Measurements from ENCODE around the gene SMAD5. TPM values are rescaled to one million over a fixed set of nuclear protein-coding genes. Genes with fewer than 3 reads are reported as not detected.

SMAD5 gene
- total and polyA plus RNA-seq, 2 experiments from 2014 or later, result 37.5 to 56.6 TPM

DNA sequence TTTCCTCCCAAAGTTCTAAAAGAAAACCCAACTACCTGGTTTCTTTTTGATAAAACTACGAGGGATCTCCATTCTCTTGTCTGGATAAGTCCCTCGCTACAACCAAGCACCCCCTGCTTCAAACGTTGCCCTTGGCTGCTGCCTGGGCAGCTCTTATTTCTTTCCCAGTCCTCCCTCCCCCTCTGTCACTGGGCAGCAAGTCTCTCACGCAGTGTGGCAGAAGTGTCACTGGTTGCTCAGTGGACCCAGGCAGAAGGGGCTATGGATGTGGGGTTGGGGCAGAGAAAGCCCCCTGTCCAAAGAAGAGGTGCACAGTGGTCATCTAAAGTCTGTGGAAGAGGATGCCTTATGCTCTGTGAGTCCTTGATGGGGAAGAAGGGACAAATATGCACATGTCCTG lies 67.5 kb downstream of the SMAD5 start:
- no peak for TF ChIP-seq ZNF114 (CRISPR knock-in tag; IDR thresholded peaks at IDR 0.05)
- TF ChIP-seq ETS1 (IDR thresholded peaks at IDR 0.05), result no peak
- TF ChIP-seq REST (IDR thresholded peaks at IDR 0.05; ENCODE audit: unreplicated experiment), result no peak
- TF ChIP-seq, protein P1, sequence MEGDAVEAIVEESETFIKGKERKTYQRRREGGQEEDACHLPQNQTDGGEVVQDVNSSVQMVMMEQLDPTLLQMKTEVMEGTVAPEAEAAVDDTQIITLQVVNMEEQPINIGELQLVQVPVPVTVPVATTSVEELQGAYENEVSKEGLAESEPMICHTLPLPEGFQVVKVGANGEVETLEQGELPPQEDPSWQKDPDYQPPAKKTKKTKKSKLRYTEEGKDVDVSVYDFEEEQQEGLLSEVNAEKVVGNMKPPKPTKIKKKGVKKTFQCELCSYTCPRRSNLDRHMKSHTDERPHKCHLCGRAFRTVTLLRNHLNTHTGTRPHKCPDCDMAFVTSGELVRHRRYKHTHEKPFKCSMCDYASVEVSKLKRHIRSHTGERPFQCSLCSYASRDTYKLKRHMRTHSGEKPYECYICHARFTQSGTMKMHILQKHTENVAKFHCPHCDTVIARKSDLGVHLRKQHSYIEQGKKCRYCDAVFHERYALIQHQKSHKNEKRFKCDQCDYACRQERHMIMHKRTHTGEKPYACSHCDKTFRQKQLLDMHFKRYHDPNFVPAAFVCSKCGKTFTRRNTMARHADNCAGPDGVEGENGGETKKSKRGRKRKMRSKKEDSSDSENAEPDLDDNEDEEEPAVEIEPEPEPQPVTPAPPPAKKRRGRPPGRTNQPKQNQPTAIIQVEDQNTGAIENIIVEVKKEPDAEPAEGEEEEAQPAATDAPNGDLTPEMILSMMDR (conservative IDR thresholded peaks at IDR 0.05; ENCODE audit: low read depth in 2 of 2), result no peak
- TF ChIP-seq JUNB (IDR thresholded peaks at IDR 0.05; ENCODE audit: unreplicated experiment), result no peak
- TF ChIP-seq EZH2phosphoT487 (IDR thresholded peaks at IDR 0.05; ENCODE audit: unreplicated experiment), result no peak
- TF ChIP-seq, protein P2, sequence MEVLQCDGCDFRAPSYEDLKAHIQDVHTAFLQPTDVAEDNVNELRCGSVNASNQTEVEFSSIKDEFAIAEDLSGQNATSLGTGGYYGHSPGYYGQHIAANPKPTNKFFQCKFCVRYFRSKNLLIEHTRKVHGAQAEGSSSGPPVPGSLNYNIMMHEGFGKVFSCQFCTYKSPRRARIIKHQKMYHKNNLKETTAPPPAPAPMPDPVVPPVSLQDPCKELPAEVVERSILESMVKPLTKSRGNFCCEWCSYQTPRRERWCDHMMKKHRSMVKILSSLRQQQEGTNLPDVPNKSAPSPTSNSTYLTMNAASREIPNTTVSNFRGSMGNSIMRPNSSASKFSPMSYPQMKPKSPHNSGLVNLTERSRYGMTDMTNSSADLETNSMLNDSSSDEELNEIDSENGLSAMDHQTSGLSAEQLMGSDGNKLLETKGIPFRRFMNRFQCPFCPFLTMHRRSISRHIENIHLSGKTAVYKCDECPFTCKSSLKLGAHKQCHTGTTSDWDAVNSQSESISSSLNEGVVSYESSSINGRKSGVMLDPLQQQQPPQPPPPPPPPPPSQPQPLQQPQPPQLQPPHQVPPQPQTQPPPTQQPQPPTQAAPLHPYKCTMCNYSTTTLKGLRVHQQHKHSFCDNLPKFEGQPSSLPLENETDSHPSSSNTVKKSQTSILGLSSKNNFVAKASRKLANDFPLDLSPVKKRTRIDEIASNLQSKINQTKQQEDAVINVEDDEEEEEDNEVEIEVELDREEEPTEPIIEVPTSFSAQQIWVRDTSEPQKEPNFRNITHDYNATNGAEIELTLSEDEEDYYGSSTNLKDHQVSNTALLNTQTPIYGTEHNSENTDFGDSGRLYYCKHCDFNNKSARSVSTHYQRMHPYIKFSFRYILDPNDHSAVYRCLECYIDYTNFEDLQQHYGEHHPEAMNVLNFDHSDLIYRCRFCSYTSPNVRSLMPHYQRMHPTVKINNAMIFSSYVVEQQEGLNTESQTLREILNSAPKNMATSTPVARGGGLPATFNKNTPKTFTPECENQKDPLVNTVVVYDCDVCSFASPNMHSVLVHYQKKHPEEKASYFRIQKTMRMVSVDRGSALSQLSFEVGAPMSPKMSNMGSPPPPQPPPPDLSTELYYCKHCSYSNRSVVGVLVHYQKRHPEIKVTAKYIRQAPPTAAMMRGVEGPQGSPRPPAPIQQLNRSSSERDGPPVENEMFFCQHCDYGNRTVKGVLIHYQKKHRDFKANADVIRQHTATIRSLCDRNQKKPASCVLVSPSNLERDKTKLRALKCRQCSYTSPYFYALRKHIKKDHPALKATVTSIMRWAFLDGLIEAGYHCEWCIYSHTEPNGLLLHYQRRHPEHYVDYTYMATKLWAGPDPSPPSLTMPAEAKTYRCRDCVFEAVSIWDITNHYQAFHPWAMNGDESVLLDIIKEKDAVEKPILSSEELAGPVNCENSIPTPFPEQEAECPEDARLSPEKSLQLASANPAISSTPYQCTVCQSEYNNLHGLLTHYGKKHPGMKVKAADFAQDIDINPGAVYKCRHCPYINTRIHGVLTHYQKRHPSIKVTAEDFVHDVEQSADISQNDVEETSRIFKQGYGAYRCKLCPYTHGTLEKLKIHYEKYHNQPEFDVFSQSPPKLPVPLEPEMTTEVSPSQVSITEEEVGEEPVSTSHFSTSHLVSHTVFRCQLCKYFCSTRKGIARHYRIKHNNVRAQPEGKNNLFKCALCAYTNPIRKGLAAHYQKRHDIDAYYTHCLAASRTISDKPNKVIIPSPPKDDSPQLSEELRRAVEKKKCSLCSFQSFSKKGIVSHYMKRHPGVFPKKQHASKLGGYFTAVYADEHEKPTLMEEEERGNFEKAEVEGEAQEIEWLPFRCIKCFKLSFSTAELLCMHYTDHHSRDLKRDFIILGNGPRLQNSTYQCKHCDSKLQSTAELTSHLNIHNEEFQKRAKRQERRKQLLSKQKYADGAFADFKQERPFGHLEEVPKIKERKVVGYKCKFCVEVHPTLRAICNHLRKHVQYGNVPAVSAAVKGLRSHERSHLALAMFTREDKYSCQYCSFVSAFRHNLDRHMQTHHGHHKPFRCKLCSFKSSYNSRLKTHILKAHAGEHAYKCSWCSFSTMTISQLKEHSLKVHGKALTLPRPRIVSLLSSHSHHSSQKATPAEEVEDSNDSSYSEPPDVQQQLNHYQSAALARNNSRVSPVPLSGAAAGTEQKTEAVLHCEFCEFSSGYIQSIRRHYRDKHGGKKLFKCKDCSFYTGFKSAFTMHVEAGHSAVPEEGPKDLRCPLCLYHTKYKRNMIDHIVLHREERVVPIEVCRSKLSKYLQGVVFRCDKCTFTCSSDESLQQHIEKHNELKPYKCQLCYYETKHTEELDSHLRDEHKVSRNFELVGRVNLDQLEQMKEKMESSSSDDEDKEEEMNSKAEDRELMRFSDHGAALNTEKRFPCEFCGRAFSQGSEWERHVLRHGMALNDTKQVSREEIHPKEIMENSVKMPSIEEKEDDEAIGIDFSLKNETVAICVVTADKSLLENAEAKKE (CRISPR knock-in tag; IDR thresholded peaks at IDR 0.05), result no peak
- TF ChIP-seq STAT1 (IDR thresholded peaks at IDR 0.05; ENCODE audit: unreplicated experiment), result no peak
- TF ChIP-seq ZNF331 (CRISPR knock-in tag; IDR thresholded peaks at IDR 0.05; ENCODE audit: low read depth), result no peak
- TF ChIP-seq POLR2AphosphoS5 (IDR thresholded peaks at IDR 0.05; ENCODE audit: low read depth), result no peak
- no peak for TF ChIP-seq CREB1 (CRISPR knock-in tag; IDR thresholded peaks at IDR 0.05; ENCODE audit: low read depth)
- TF ChIP-seq EZH2 (IDR thresholded peaks at IDR 0.05; ENCODE audit: low read depth, unreplicated experiment), result no peak
- TF ChIP-seq NANOG (IDR thresholded peaks at IDR 0.05; ENCODE audit: borderline replicate concordance), result no peak
- Histone ChIP-seq H4K20me1 (replicated peaks; ENCODE audit: insufficient read depth) (peaks cover 5% of the 10 kb centered on the region; the same call in 1 of the 2 replicates), H3K4me2 (no peak overlapping the region), H3F3A (replicated peaks; ENCODE audit: low read depth) (0 out of 2 replicates have a peak, but pooled peaks cover 3% of the 10 kb centered on the region), H2AFZ (no peak overlapping the region), H3K27me3 (ENCODE audit: insufficient read depth) (peaks cover 95% of the 10 kb centered on the region), H3K79me2 (replicated peaks; ENCODE audit: insufficient read depth) (no peaks in the 10 kb centered on the region), H3K27ac (ENCODE audit: low read depth) (no peak overlapping the region), H3K4me3 (no peak overlapping the region), H3K9me2 (ENCODE audit: insufficient read depth) (no peaks in the 10 kb centered on the region), H3K4me1 (ENCODE audit: insufficient read depth) (peaks cover 22% of the 10 kb centered on the region), H3K36me3 (ENCODE audit: insufficient read depth) (no peaks in the 10 kb centered on the region)
- H3K27ac Mint-ChIP-seq, result no peak overlapping the region
- DNase-seq (ENCODE audit: low spot score) (no peak), ATAC-seq (no peak)
- H3K4me1 Mint-ChIP-seq, result peaks cover 35% of the 10 kb centered on the region
- peaks cover 10% of the 10 kb centered on the region; the same call in 2 of the 3 replicates for H3K9me3 Mint-ChIP-seq
- peaks cover 78% of the 10 kb centered on the region for H3K27me3 Mint-ChIP-seq (ENCODE audit: insufficient read depth, low read depth, poor library complexity)
- no peak overlapping the region for H3K4me3 Mint-ChIP-seq
- no peaks in the 10 kb centered on the region; the same call in 2 of the 3 replicates for H3K36me3 Mint-ChIP-seq (ENCODE audit: low read depth)
